K562 (cell line): ENCODE data around the gene SLC33A1. TPM values are rescaled to one million over a fixed set of nuclear protein-coding genes. Genes with fewer than 3 reads are reported as not detected.

Experiments used
- CXXC5 ChIP-seq: fragments of 250-450 bp; sonication (Bioruptor Pico); IDR thresholded peaks from 2 replicates; pipeline ENCODE4 v1.8.0; 2022; ENCODE audit warnings: inconsistent platforms, mild to moderate bottlenecking, moderate library complexity
- DIDO1 ChIP-seq: fragments of 450-650 bp; IDR thresholded peaks from 2 replicates; pipeline ENCODE4 v1.6.1; 2016; ENCODE audit warnings: low read depth, missing biosample characterization, missing genetic modification characterization
- HNRNPUL1 ChIP-seq: fragments of 200-400 bp; formaldehyde crosslinking; IDR thresholded peaks from 2 replicates; pipeline ENCODE4 v1.6.1; 2017; ENCODE audit warnings: low read length
- MXI1 ChIP-seq: IDR thresholded peaks from 2 replicates; pipeline ENCODE4 v1.6.1; 2011; ENCODE audit warnings: low read depth, mild to moderate bottlenecking, improper control_type of control experiment, low read length
- NR2C1 ChIP-seq, 2 experiments: fragments of 450-650 bp; IDR thresholded peaks; 2 replicates each; pipeline ENCODE4 v1.6.1; 2017; ENCODE audit warnings: mild to moderate bottlenecking in 2 of 2, antibody characterized with exemption in 1 of 2, inconsistent platforms in 1 of 2, missing compliant biosample characterization in 1 of 2, missing genetic modification characterization in 1 of 2
- PCBP1 ChIP-seq: fragments of 200-400 bp; formaldehyde crosslinking; IDR thresholded peaks from 2 replicates; pipeline ENCODE4 v1.6.1; 2018; ENCODE audit warnings: mild to moderate bottlenecking, low read depth, low read length; ENCODE audit not compliant: poor library complexity, severe bottlenecking
- RBM34 ChIP-seq: fragments of 200-400 bp; formaldehyde crosslinking; IDR thresholded peaks from 2 replicates; pipeline ENCODE4 v1.6.1; 2018; ENCODE audit warnings: low read length, borderline replicate concordance; ENCODE audit not compliant: insufficient read depth
- SMAD2 ChIP-seq: fragments of 150-350 bp; IDR thresholded peaks from 2 replicates; pipeline ENCODE4 v1.6.1; 2014; ENCODE audit warnings: low read depth, mild to moderate bottlenecking, low read length
- SP1 ChIP-seq: sonication (generic); formaldehyde crosslinking; IDR thresholded peaks from 2 replicates; pipeline ENCODE4 v1.8.1; 2022; ENCODE audit warnings: mild to moderate bottlenecking, missing genetic modification reagents
- TEAD4 ChIP-seq, 2 experiments: sonication (generic) in 1 of 2; formaldehyde crosslinking in 1 of 2; IDR thresholded peaks; 2 replicates each; pipeline versions ENCODE4 v1.6.1 to v1.8.0; 2012 to 2022; ENCODE audit warnings: borderline replicate concordance in 1 of 2, inconsistent platforms in 1 of 2, low read length in 1 of 2, mild to moderate bottlenecking in 1 of 2, missing genetic modification reagents in 1 of 2
- ZEB2 ChIP-seq: fragments of 450-650 bp; IDR thresholded peaks from 2 replicates; pipeline ENCODE4 v1.6.1; 2016
- ZNF764 ChIP-seq: fragments of 250-450 bp; sonication (Bioruptor Pico); IDR thresholded peaks from 2 replicates; pipeline ENCODE4 v1.4.0; 2020; ENCODE audit warnings: low read depth, mild to moderate bottlenecking, moderate library complexity
- ZSCAN32 ChIP-seq: fragments of 450-650 bp; formaldehyde crosslinking; IDR thresholded peaks from 2 replicates; pipeline ENCODE4 v1.4.0; 2020; ENCODE audit warnings: mild to moderate bottlenecking, moderate library complexity
- polyA plus RNA-seq, 8 experiments: library from polyadenylated mRNA; depleted of rRNA in 4 of 8; stranded (reverse) in 5 of 8; unstranded in 3 of 8; fragments of >200 nt; fragmentation: Nextera tagmentation in 2 of 8; fragmentation: Illumina TruSeq in 1 of 8; extraction: Ambion mirVana in 2 of 8; extraction: Trizol in 1 of 8; gene quantifications; 2 replicates each; pipeline versions ENCODE4 v1.2.1 to v1.2.3, GENCODE V29; 2011 to 2014; ENCODE audit warnings: inconsistent platforms in 1 of 8, missing spikeins in 1 of 8
- total RNA-seq, 7 experiments: library from RNA; depleted of rRNA in 6 of 7; stranded (reverse); fragments of >200 nt in 6 of 7; fragmentation: Illumina TruSeq in 2 of 7; extraction: Trizol in 2 of 7; gene quantifications; 2 replicates each; pipeline versions ENCODE4 v1.2.1 to v1.2.3, GENCODE V29; 2011 to 2021; ENCODE audit warnings: low replicate concordance in 1 of 7
- TF ChIP-seq, protein P1 (sequence below): sonication (generic); formaldehyde crosslinking; IDR thresholded peaks from 2 replicates; pipeline ENCODE4 v1.8.0; 2023; ENCODE audit warnings: missing genetic modification reagents, mild to moderate bottlenecking, borderline replicate concordance
- TF ChIP-seq, protein P2 (sequence below), 2 experiments: fragments of 450-650 bp in 1 of 2; sonication (generic) in 1 of 2; formaldehyde crosslinking in 1 of 2; IDR thresholded peaks in 1 of 2; conservative IDR thresholded peaks in 1 of 2; 2 replicates each; pipeline versions ENCODE4 v1.6.1 to v1.8.1; 2016 to 2023; ENCODE audit warnings: mild to moderate bottlenecking in 2 of 2, moderate library complexity in 2 of 2, inconsistent platforms in 1 of 2, missing genetic modification reagents in 1 of 2
- TF ChIP-seq, protein P3 (sequence below), 2 experiments: fragments of 250-450 bp in 1 of 2; fragments of 450-650 bp in 1 of 2; sonication (Bioruptor Pico) in 1 of 2; IDR thresholded peaks; 2 replicates each; pipeline versions ENCODE4 v1.6.1 to v1.8.0; 2016 to 2021; ENCODE audit warnings: mild to moderate bottlenecking in 2 of 2, moderate library complexity in 2 of 2, missing compliant biosample characterization in 1 of 2, missing genetic modification characterization in 1 of 2

The SLC33A1 gene
- total and polyA plus RNA-seq, 9 of the 15 experiments (the other 6 are each of a cell fraction or from before 2014, with no cell fraction given), result 6.2 to 26.8 (median 19.6) TPM

DNA sequence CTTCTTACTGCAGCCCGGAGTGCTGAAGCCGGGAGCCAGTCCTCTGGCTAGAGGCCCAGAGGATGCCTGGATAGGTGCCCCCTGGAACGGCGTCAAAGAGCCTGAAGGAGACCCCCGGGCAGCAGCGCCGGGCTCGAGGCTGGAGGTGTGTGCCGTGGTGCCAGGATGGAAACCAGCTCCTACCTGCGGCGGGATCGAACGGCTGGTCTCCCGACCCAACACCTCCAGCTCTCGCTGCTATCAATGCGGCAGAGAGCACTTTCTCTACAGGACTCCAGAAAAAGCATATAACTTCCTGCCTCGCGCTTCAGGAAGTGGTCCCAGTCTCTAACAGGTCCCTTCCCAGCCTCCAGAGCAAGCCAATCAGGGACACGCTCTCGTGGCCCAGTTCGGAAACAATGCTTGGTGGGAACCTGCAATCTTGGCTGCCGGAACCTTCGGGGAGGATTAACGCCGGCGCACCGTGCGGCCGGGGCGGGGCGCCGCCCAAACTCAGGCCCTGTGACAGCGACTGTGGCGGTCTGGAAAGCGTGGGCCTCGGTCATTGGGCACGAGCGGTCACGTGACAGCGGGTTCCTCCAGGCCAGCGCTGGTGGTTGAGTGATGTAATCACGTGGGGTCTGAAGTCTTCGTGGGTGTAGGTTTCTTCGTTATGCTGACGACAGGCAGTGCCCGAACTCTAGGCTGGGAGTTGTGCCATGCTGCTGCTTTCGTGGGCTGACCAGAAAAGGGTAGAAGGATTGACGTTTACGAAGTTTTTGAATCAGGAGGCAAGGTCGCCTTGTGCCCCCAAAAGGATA, at the start of gene SLC33A1 (continued):
- TF ChIP-seq TEAD4 (IDR thresholded peaks at IDR 0.05; ENCODE audit: low read length), result peak; percentile 71
- no peak for TF ChIP-seq TEAD4 (CRISPR knock-in tag; IDR thresholded peaks at IDR 0.05; ENCODE audit: borderline replicate concordance)
- peak; percentile 54; the same call in 1 of the 2 replicates for TF ChIP-seq DIDO1 (tag)
- no peak for TF ChIP-seq HNRNPUL1
- TF ChIP-seq, protein P1, sequence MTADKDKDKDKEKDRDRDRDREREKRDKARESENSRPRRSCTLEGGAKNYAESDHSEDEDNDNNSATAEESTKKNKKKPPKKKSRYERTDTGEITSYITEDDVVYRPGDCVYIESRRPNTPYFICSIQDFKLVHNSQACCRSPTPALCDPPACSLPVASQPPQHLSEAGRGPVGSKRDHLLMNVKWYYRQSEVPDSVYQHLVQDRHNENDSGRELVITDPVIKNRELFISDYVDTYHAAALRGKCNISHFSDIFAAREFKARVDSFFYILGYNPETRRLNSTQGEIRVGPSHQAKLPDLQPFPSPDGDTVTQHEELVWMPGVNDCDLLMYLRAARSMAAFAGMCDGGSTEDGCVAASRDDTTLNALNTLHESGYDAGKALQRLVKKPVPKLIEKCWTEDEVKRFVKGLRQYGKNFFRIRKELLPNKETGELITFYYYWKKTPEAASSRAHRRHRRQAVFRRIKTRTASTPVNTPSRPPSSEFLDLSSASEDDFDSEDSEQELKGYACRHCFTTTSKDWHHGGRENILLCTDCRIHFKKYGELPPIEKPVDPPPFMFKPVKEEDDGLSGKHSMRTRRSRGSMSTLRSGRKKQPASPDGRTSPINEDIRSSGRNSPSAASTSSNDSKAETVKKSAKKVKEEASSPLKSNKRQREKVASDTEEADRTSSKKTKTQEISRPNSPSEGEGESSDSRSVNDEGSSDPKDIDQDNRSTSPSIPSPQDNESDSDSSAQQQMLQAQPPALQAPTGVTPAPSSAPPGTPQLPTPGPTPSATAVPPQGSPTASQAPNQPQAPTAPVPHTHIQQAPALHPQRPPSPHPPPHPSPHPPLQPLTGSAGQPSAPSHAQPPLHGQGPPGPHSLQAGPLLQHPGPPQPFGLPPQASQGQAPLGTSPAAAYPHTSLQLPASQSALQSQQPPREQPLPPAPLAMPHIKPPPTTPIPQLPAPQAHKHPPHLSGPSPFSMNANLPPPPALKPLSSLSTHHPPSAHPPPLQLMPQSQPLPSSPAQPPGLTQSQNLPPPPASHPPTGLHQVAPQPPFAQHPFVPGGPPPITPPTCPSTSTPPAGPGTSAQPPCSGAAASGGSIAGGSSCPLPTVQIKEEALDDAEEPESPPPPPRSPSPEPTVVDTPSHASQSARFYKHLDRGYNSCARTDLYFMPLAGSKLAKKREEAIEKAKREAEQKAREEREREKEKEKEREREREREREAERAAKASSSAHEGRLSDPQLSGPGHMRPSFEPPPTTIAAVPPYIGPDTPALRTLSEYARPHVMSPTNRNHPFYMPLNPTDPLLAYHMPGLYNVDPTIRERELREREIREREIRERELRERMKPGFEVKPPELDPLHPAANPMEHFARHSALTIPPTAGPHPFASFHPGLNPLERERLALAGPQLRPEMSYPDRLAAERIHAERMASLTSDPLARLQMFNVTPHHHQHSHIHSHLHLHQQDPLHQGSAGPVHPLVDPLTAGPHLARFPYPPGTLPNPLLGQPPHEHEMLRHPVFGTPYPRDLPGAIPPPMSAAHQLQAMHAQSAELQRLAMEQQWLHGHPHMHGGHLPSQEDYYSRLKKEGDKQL (CRISPR knock-in tag), result no peak
- TF ChIP-seq ZNF764, result no peak
- TF ChIP-seq, protein P2, sequence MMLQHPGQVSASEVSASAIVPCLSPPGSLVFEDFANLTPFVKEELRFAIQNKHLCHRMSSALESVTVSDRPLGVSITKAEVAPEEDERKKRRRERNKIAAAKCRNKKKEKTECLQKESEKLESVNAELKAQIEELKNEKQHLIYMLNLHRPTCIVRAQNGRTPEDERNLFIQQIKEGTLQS (IDR thresholded peaks at IDR 0.05), result peak; percentile 97
- TF ChIP-seq, protein P2 (CRISPR knock-in tag; conservative IDR thresholded peaks at IDR 0.05), result peak; percentile 51; the same call in 1 of the 2 replicates
- peak; percentile 25; the same call in 1 of the 2 replicates for TF ChIP-seq ZSCAN32 (CRISPR knock-in tag)
- TF ChIP-seq ZEB2, result peak; percentile 99
- no peak for TF ChIP-seq PCBP1
- TF ChIP-seq SP1 (CRISPR knock-in tag), result peak; percentile 98
- TF ChIP-seq SMAD2, result no peak
- peak; percentile 84 for TF ChIP-seq NR2C1 (IDR thresholded peaks at IDR 0.05)
- peak; percentile 87 for TF ChIP-seq NR2C1 (tag; IDR thresholded peaks at IDR 0.05)
- TF ChIP-seq, protein P3, sequence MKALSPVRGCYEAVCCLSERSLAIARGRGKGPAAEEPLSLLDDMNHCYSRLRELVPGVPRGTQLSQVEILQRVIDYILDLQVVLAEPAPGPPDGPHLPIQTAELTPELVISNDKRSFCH (CRISPR knock-in tag; IDR thresholded peaks at IDR 0.05), result no peak
- TF ChIP-seq, protein P3 (tag; IDR thresholded peaks at IDR 0.05), result peak; percentile 82
- TF ChIP-seq CXXC5 (CRISPR knock-in tag), result peak; percentile 96
- TF ChIP-seq MXI1, result no peak; the same call in 1 of the 2 replicates
- TF ChIP-seq RBM34, result no peak
